Natural killer cell (primary cell): ENCODE measurements around the gene SEC14L5. TPM values are rescaled to one million over a fixed set of nuclear protein-coding genes. Genes with fewer than 3 reads are reported as not detected.
"Not testable (repeated sequence)": the region's sequence is repeated elsewhere in the genome, so short reads cannot be mapped to it uniquely, and the experiment has no call there.

Experiments used
- ATAC-seq, 3 donors: fragments of 150-1000 bp in 2 of 3; fragments of 200-7000 bp in 1 of 3; cut with Tn5 transposase; 1 replicate in 1 of 3; 2 replicates in 2 of 3; pipeline ENCODE4 v1.10.0; 2021; ENCODE audit warnings: mild to moderate bottlenecking in 2 of 3, moderate library complexity in 2 of 3
- DNase-seq, 2 donors: peaks; one replicate each; pipeline versions ENCODE4 v3.0.0 to v3.0.0-alpha.2; 2013 to 2021; ENCODE audit warnings: mixed read lengths in 1 of 2
- H3K27ac ChIP-seq: one replicate; pipeline ENCODE4 v1.5.1; 2013; ENCODE audit warnings: mild to moderate bottlenecking, low read length
- H3K27me3 ChIP-seq: one replicate; pipeline ENCODE4 v1.6.1; 2013; ENCODE audit warnings: low read length; ENCODE audit not compliant: control insufficient read depth, insufficient read depth
- H3K36me3 ChIP-seq: one replicate; pipeline ENCODE4 v1.6.1; 2013; ENCODE audit warnings: low read length; ENCODE audit not compliant: control insufficient read depth, insufficient read depth
- H3K4me1 ChIP-seq: one replicate; pipeline ENCODE4 v1.6.1; 2013; ENCODE audit warnings: low read length; ENCODE audit not compliant: control insufficient read depth, insufficient read depth
- H3K4me3 ChIP-seq: one replicate; pipeline ENCODE4 v1.5.1; 2013; ENCODE audit warnings: low read length
- H3K9me3 ChIP-seq: one replicate; pipeline ENCODE4 v1.6.1; 2013; ENCODE audit warnings: low read length; ENCODE audit not compliant: control insufficient read depth, insufficient read depth
- H3K27ac Mint-ChIP-seq, 2 donors: one replicate each; pipeline ENCODE4 v1.8.0; 2022; ENCODE audit warnings: mild to moderate bottlenecking in 2 of 2, mixed read lengths in 2 of 2, moderate library complexity in 1 of 2
- H3K27me3 Mint-ChIP-seq, 2 donors: one replicate each; pipeline ENCODE4 v1.8.0; 2022; ENCODE audit warnings: low read depth in 2 of 2, mixed read lengths in 2 of 2
- H3K36me3 Mint-ChIP-seq: one replicate; pipeline ENCODE4 v1.8.0; 2022; ENCODE audit warnings: mixed read lengths
- H3K4me1 Mint-ChIP-seq, 2 donors: one replicate each; pipeline ENCODE4 v1.8.0; 2022; ENCODE audit warnings: mixed read lengths in 2 of 2
- H3K4me3 Mint-ChIP-seq: one replicate; pipeline ENCODE4 v1.8.0; 2022; ENCODE audit warnings: mild to moderate bottlenecking, moderate library complexity, mixed read lengths
- H3K9me3 Mint-ChIP-seq, 2 donors: one replicate each; pipeline ENCODE4 v1.8.0; 2022; ENCODE audit warnings: mixed read lengths in 2 of 2
- CTCF ChIP-seq: fragments of 200-600 bp; IDR thresholded peaks from one replicate; pipeline ENCODE4 v1.8.0; 2022; ENCODE audit warnings: antibody characterized with exemption
- WGBS: methylation state at CpG from one replicate; pipeline ENCODE4 v1.1.7; 2013; ENCODE audit warnings: missing lambda C conversion rate; ENCODE audit not compliant: insufficient coverage; 5-methylcytosine and 5-hydroxymethylcytosine counted together
- intact Hi-C: fragments of 100-400 bp; cut with micrococcal nuclease; formaldehyde crosslinking; loops from one replicate; pipeline ENCODE4 v1.14.2; 2022
- total RNA-seq, 4 donors: library from RNA; stranded (reverse); fragments of 120-200 nt in 1 of 4; gene quantifications; one replicate each; pipeline versions ENCODE4 v1.2.3 to v1.2.4, GENCODE V29; 2013 to 2022

Gene SEC14L5
- total RNA-seq, 3 donors from 2014 or later (not counting 1 experiment from before 2014, with no cell fraction given): 0.27 to 1.1 (median 0.93) TPM

GRCh38 chr16:4958510-4959438 lies 644 bp downstream of the SEC14L5 start:
- Mint-ChIP-seq H3K36me3 (no peaks in the 10 kb centered on the region), H3K9me3 (no peaks in the 10 kb centered on the region), H3K4me1 (peaks cover 13 to 16% of the 10 kb centered on the region in 2 donors), H3K27ac (no peak overlapping the region), H3K4me3 (peak overlapping the region; percentile 87), H3K27me3 (peaks cover 9 to 29% of the 10 kb centered on the region in 2 donors)
- TF ChIP-seq CTCF: no peak
- Histone ChIP-seq H3K4me1 (peaks cover 19% of the 10 kb centered on the region), H3K27ac (no peak overlapping the region), H3K4me3 (no peak overlapping the region), H3K36me3 (no peaks in the 10 kb centered on the region), H3K27me3 (peaks cover 17% of the 10 kb centered on the region), H3K9me3 (no peaks in the 10 kb centered on the region)
- DNase-seq (no peak), ATAC-seq (no peak)
- WGBS: 57% methylated on average over 29 of the region's 29 CpGs
- intact Hi-C loops: loop anchor here (10.0 kb wide), 1 partner anchor 136 kb away; the partner anchor contains the start of gene EEF2KMT

GRCh38 chr16:4960579-4960978 lies 2.4 kb downstream of the SEC14L5 start:
- WGBS: 75% methylated on average over 6 of the region's 6 CpGs

GRCh38 chr16:4962716-4963115 lies 4.6 kb downstream of the SEC14L5 start:
- Histone ChIP-seq H3K36me3 (no peaks in the 10 kb centered on the region), H3K27ac (no peak overlapping the region), H3K27me3 (peaks cover 10% of the 10 kb centered on the region), H3K4me1 (peaks cover 13% of the 10 kb centered on the region), H3K9me3 (no peaks in the 10 kb centered on the region), H3K4me3 (no peak overlapping the region)
- Mint-ChIP-seq H3K4me3 (no peak overlapping the region), H3K27me3 (peaks cover 9 to 17% of the 10 kb centered on the region in 2 donors), H3K27ac (no peak overlapping the region), H3K4me1 (peaks cover 9 to 12% of the 10 kb centered on the region in 2 donors), H3K9me3 (no peaks in the 10 kb centered on the region), H3K36me3 (no peaks in the 10 kb centered on the region)
- TF ChIP-seq CTCF: no peak
- intact Hi-C loops: no loop called here
- ATAC-seq (no peak), DNase-seq (no peak)
- 70% methylated on average over 6 of the region's 7 CpGs for WGBS

More at GRCh38 chr16:4960579-4960978, 2.4 kb downstream of the SEC14L5 start:
- intact Hi-C loops: no loop called here
- Histone ChIP-seq H3K27me3 (peaks cover 17% of the 10 kb centered on the region), H3K9me3 (no peaks in the 10 kb centered on the region), H3K27ac (no peak overlapping the region), H3K36me3 (no peaks in the 10 kb centered on the region), H3K4me1 (peaks cover 19% of the 10 kb centered on the region), H3K4me3 (no peak overlapping the region)
- TF ChIP-seq CTCF: no peak
- Mint-ChIP-seq H3K27me3 (peaks cover 9 to 29% of the 10 kb centered on the region in 2 donors), H3K9me3 (no peaks in the 10 kb centered on the region), H3K36me3 (no peaks in the 10 kb centered on the region), H3K4me1 (peaks cover 13 to 16% of the 10 kb centered on the region in 2 donors), H3K4me3 (no peak overlapping the region), H3K27ac (no peak overlapping the region)
- no peak for ATAC-seq
- no peak for DNase-seq

GRCh38 chr16:4963527-4963926 lies 5.4 kb downstream of the SEC14L5 start:
- intact Hi-C loops, H3K4me1 Mint-ChIP-seq, ATAC-seq, H3K36me3 Mint-ChIP-seq, H3K9me3 Mint-ChIP-seq, H3K4me1 ChIP-seq, H3K27me3 ChIP-seq, DNase-seq, H3K27ac Mint-ChIP-seq, H3K36me3 ChIP-seq, H3K4me3 Mint-ChIP-seq, H3K27ac ChIP-seq, H3K9me3 ChIP-seq, H3K4me3 ChIP-seq: not testable (repeated sequence)
- WGBS: 86% methylated on average over 6 of the region's 7 CpGs
- H3K27me3 Mint-ChIP-seq: peaks cover 5 to 13% of the 10 kb centered on the region in 2 donors
